ENCODE measurements around the gene CRYZ.

GRCh38 chr1:74681851-74682250, 51.0 kb downstream of the CRYZ start:
- no peak for TF ChIP-seq CTCF (conservative IDR thresholded peaks at IDR 0.05; ENCODE audit: low read depth, low read length)
- TF ChIP-seq EZH2 (IDR thresholded peaks at IDR 0.05; ENCODE audit: low read length, unreplicated experiment): no peak
- TF ChIP-seq EZH2phosphoT487 (IDR thresholded peaks at IDR 0.05; ENCODE audit: borderline replicate concordance, low read length): no peak
